ENCODE measurements around the gene ABCA5. TPM values are rescaled to one million over a fixed set of nuclear protein-coding genes. Genes with fewer than 3 reads are reported as not detected.
A peak's percentile ranks its signal among the peaks of the same experiment; 100 is the strongest.

Gene ABCA5
- total and polyA plus RNA-seq, 7 donors: 8.7 to 81.5 (median 54.9) TPM

DNA sequence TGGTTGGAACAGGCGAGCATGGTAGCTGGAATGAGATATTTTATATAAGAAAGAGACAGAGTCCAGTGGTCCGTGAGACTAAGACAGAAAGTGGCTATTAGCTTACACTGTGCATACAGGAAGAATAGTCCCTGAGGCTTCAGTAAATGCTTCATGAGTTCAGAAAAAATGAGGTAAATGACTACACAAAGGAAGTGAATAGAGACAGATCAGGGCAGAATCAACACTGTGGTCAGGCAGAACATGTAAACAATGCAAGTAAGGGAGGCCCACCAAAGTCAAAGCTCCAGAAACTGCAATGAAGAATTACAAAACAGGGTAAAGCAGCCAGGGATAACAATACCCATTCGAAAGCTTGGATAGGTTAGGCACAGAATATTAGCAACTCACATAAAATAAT, 103.1 kb downstream of the ABCA5 start:
- H3K27me3 ChIP-seq (ENCODE audit: insufficient read depth in 3 of 3, low read length in 2 of 3): no peaks in the 10 kb centered on the region
- peaks cover 2 to 66% of the 10 kb centered on the region in 2 donors for H3K36me3 ChIP-seq (ENCODE audit: insufficient read depth in 1 of 2, low read depth in 1 of 2)
- ATAC-seq (peak in 1 of 4 donors; percentile 25), DNase-seq (no peak)
- H3K9me3 ChIP-seq: no peaks in the 10 kb centered on the region
- peak overlapping the region; percentile 47 for H3K4me3 ChIP-seq
- WGBS, 3 donors: 88 to 94% (median 90%) methylated on average over 3 of the region's 3 CpGs
- no peak overlapping the region for H3K27ac ChIP-seq
- TF ChIP-seq, protein P1, sequence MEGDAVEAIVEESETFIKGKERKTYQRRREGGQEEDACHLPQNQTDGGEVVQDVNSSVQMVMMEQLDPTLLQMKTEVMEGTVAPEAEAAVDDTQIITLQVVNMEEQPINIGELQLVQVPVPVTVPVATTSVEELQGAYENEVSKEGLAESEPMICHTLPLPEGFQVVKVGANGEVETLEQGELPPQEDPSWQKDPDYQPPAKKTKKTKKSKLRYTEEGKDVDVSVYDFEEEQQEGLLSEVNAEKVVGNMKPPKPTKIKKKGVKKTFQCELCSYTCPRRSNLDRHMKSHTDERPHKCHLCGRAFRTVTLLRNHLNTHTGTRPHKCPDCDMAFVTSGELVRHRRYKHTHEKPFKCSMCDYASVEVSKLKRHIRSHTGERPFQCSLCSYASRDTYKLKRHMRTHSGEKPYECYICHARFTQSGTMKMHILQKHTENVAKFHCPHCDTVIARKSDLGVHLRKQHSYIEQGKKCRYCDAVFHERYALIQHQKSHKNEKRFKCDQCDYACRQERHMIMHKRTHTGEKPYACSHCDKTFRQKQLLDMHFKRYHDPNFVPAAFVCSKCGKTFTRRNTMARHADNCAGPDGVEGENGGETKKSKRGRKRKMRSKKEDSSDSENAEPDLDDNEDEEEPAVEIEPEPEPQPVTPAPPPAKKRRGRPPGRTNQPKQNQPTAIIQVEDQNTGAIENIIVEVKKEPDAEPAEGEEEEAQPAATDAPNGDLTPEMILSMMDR (IDR thresholded peaks at IDR 0.05): no peak
- intact Hi-C loops (cut with DNase I): no loop called here
- H3K4me1 ChIP-seq: no peaks in the 10 kb centered on the region

DNA sequence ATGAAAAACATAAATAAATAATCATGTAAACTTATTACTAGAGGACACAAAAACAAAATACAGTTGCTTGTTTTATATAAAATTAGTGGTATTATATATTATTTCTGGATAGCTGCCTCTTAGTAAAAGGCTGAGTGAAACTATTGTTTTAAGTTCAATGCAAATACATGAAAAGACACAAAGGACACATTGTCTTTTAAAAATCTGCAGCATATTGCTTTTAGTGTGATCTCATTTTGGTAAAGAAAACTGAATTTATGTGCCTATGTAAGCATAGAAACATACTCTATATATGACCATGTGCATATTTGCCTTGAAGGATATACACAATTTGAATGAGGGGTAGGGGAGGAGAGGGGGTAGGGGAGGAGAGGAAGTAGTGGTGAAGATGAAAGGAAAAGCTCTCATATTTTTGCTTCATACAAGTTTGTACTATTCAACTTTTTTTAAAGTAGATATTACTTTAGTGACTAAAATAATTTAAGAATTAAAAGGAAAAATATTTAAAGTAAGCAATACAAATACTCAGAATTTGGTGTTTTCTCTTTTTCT, 104.2 kb downstream of the ABCA5 start:
- no peak overlapping the region for H3K4me3 ChIP-seq
- H3K27me3 ChIP-seq (ENCODE audit: insufficient read depth in 3 of 3, low read length in 2 of 3): no peaks in the 10 kb centered on the region
- H3K9me3 ChIP-seq: no peaks in the 10 kb centered on the region
- H3K27ac ChIP-seq: no peak overlapping the region
- intact Hi-C loops (cut with DNase I): no loop called here
- TF ChIP-seq, protein P1 (IDR thresholded peaks at IDR 0.05): no peak
- DNase-seq: no peak
- no peak for ATAC-seq
- peaks cover 2 to 76% of the 10 kb centered on the region in 2 donors for H3K36me3 ChIP-seq (ENCODE audit: insufficient read depth in 1 of 2, low read depth in 1 of 2)
- H3K4me1 ChIP-seq: no peaks in the 10 kb centered on the region

- H3K9me3 ChIP-seq: no peaks in the 10 kb centered on the region
- intact Hi-C loops (cut with DNase I): no loop called here
- no peak for ATAC-seq
- no peaks in the 10 kb centered on the region for H3K27me3 ChIP-seq (ENCODE audit: insufficient read depth in 3 of 3, low read length in 2 of 3)
- no peak overlapping the region for H3K4me3 ChIP-seq
- TF ChIP-seq, protein P1 (IDR thresholded peaks at IDR 0.05): no peak
- DNase-seq: no peak
- H3K36me3 ChIP-seq (ENCODE audit: insufficient read depth in 1 of 2, low read depth in 1 of 2): peaks cover 2 to 93% of the 10 kb centered on the region in 2 donors
- no peaks in the 10 kb centered on the region for H3K4me1 ChIP-seq
- H3K27ac ChIP-seq: no peak overlapping the region
- 76 to 86% (median 81%) methylated on average over 1 of the region's 1 CpG for WGBS, 3 donors
Observed at GRCh38 chr17:69220098-69220497, 106.8 kb downstream of the ABCA5 start.

- ATAC-seq (no peak), DNase-seq (no peak)
- TF ChIP-seq, protein P1 (IDR thresholded peaks at IDR 0.05): no peak
- WGBS, 3 donors: 84 to 89% (median 87%) methylated on average over 3 of the region's 3 CpGs
- Histone ChIP-seq H3K36me3 (ENCODE audit: insufficient read depth in 1 of 2, low read depth in 1 of 2) (peaks cover 2 to 97% of the 10 kb centered on the region in 2 donors), H3K27ac (no peak overlapping the region), H3K9me3 (no peaks in the 10 kb centered on the region), H3K27me3 (ENCODE audit: insufficient read depth in 3 of 3, low read length in 2 of 3) (no peaks in the 10 kb centered on the region), H3K4me3 (no peak overlapping the region), H3K4me1 (no peaks in the 10 kb centered on the region)
- intact Hi-C loops (cut with DNase I): loop anchor here in 1 of 2 donors (10.0 kb wide), 1 partner anchor 64 kb away; no protein-coding TSS in a partner anchor
Observed at GRCh38 chr17:69218986-69219385, 107.9 kb downstream of the ABCA5 start.
